ENCODE measurements around the gene TLR2. TPM values are rescaled to one million over a fixed set of nuclear protein-coding genes. Genes with fewer than 3 reads are reported as not detected.

The TLR2 gene
- total RNA-seq, 1 donor from 2014 or later, result 5.0 TPM

DNA sequence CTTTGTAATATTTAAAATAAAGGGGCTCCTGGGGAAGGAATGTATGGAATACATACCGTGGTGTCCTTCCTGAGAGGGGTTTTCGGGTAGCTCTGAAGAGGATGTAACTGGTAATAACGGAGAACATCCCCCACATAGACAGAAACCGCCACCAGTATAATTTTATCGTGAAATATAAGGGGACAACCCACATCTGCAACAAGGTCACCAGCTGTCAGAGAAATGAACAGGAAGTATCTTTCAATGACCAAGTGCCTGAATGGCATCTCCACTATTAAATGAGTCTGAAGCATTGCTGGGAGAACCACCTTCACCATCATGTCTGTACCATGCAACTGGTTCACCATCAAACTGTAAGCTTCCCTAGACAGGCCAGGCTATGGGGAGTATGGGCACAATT is 44.1 kb downstream of the TLR2 start:
- ATAC-seq, result no peak
- DNase-seq (ENCODE audit: low spot score), result no peak

DNA sequence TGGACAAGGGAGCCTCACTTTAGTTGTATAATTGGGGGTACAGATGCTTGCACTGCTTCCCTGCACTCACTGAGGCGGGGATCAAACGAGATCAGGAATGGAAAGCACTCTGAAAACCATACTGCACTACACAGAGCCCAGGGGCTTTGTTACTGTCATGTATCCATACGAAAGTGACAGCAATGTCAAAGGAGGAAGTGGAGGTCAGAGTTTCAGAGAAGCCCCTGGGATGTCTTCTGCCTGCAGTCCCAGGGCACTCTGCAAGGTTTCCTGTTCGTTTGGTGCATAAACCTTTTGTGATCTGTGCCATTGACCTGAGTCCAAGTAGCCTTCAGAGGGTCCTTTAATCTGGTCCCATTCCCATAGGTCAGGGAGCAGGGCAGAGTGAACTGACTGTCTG is 44.6 kb downstream of the TLR2 start:
- no peak for DNase-seq (ENCODE audit: low spot score)
- ATAC-seq, result no peak

DNA sequence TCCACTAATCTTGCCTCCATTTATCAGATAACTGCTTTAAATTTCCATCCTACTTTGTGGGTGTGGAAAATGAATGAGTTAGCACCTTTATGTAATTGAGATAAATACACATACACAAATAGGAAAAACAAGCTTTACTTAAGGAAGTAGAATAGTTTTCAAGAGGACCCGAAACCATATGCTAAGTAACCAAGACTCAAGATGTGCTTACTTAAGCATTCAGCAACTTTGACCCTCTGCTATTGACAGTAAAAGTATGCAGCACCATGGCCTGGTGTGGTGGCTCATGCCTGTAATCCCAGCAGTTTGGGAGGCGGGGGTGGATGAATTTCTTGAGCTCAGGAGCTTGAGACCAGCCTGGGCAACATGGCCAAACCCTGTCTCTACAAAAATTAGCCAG is 45.8 kb downstream of the TLR2 start:
- DNase-seq (ENCODE audit: low spot score) (no peak), ATAC-seq (no peak)

DNA sequence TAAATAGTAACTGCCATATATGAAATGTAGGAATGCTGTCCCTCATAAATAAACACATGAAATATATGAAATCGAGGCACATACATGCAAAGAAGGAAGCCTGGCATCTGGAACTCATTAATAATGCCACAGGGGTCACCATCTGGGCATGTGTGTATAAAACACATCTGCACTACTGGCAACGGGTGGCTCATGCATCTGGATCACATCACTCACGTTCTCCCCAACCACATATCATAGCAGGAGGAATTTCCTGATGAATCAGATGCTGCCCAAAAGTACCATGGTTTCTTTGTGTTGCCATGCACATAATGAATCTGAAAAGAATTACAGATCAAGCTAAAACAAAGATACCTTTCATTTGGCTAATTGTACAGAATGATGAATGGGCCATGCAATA is 47.2 kb downstream of the TLR2 start:
- ATAC-seq, result no peak
- DNase-seq (ENCODE audit: low spot score), result no peak

DNA sequence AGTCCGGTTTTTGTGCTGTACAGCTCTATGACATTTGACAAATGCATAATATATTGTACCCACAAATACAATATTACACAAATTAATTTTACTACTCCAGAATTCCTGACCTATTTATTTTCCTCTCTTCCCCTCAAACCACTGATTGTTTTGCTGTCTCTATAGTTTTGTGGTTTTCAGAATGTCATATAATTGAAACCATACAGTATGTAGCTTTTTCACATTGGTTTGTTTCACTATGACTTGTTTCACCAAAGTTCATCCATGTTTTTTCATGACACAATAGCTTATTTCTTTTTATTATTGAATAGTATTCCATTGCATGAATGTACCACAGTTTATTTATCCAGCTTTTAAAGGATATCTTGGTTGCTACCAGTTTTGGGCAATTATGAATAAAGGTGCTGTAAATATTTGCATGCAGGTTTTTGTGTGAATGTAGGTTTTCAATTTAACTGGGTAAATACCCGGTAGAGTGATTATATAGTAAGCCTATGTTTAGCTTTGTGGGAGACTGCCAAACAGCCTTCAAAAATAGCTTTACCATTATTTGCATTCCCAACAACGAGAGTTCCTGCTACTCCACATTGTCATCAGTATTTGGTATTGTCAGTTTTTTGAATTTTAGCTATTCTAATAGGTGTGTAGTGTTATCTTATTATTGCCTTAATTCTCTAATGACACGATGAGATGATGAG is 49.8 kb downstream of the TLR2 start:
- DNase-seq (ENCODE audit: low spot score) (no peak), ATAC-seq (no peak)

DNA sequence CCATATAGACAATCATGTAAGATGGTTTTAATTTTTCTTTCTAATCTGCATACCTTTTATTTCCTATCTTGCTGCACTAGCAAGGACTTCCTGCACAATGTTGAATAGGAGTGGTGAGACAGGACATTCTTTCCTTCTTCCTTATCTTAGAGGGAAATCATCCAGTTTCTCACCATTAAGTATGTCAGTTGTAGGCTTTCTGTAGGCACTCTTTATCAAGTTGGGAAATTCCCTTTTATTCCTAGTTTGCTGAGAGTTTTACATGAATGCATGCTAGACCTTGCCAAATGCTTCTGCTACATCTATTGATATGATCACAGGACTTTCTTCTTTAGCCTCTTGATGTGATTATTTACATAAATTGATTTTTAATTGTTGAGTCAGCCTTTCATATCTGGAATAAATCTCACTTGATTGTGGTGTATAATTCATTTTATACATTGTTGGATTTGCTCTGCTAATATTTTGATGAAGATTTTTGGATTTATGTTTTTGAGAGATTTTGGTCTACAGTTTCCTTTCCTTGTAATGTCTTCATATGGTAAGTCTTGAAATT is 51.9 kb downstream of the TLR2 start:
- ATAC-seq (no peak), DNase-seq (ENCODE audit: low spot score) (no peak)

DNA sequence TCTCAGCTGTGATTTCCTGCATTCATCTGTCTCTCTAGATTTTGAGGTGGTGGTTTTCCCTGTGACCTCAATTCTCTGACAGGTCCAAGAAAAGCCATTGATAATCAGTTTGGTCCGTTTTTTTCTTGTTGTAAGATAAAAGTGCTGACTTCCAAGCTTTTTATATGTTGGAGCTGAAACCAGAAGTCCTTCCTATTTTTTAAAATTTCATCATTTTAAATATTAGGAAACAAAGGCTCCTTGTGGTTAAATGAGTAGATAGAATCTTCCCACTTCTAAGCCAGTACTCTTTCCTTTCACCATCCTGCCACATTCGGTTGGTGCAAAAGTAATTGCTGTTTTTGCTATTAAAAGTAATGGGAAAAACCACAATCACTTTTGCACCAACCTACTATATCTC is 57.5 kb downstream of the TLR2 start:
- no peak for DNase-seq (ENCODE audit: low spot score)

DNA sequence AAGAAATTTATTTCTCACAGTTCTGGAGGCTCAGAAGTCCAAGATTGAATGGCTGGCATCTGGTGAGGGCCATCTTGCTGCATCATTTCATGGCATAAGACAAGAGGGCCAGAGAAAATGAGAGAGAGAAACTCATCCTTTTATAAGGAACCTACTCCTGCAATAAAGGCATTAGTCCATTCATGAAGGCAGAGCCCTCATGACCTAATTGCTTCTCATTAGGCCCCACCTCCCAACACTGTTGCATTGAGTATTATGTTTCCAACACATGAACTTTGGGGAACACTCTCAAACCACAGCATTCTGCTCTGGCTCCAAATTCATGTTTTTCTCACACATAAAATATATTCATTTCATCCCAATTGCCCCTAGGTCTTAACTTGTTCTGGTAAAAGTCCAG is 61.6 kb downstream of the TLR2 start:
- DNase-seq (ENCODE audit: low spot score) (no peak), ATAC-seq (no peak)

More for the DNA sequence above, 57.5 kb downstream of the TLR2 start:
- ATAC-seq, result no peak

DNA sequence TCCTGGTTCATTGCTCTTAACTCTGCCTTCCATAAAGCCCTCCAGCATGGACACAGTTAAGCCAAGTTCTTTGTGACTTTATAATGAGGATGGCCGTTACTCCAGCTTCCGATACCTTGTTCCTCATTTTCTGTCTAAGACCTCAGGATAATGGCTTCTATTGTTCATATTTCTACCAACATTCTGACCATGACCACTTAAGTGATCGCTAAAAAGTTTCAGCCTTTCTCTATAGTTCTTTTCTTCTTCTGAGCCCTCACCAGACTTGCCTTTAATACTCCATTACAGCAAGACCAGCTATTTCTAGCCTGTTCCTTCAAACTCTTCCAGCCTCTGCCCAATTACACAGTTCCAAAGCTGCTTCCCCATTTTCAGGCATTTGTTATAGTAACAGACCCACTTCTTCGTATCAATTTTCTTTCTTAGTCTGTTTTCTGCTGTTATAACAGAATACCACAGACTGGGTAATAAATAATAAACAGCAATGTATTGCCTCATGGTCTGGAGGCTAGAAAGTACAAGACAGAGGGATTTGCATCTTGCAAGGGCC is 63.4 kb downstream of the TLR2 start:
- ATAC-seq (no peak), DNase-seq (ENCODE audit: low spot score) (no peak)

DNA sequence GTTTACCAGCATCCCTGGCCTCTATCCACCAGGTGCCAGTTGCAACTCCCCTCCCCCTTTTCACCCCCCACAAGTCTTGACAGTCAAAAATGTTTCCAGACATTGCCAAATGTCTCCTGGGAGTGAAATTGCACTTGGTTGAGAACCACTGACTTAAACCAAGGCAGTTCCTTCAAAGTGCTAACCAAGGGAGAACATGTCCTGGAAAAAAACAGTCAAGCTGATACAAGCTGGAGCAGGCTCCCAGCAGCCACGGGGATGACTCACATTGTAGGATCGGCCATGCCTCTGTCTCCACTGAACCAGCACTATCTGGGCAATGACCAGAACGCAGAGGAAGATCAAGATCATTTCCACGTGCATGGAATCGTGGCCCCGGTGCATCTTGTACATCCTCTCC is 64.3 kb downstream of the TLR2 start:
- no peak for ATAC-seq
- no peak for DNase-seq (ENCODE audit: low spot score)

DNA sequence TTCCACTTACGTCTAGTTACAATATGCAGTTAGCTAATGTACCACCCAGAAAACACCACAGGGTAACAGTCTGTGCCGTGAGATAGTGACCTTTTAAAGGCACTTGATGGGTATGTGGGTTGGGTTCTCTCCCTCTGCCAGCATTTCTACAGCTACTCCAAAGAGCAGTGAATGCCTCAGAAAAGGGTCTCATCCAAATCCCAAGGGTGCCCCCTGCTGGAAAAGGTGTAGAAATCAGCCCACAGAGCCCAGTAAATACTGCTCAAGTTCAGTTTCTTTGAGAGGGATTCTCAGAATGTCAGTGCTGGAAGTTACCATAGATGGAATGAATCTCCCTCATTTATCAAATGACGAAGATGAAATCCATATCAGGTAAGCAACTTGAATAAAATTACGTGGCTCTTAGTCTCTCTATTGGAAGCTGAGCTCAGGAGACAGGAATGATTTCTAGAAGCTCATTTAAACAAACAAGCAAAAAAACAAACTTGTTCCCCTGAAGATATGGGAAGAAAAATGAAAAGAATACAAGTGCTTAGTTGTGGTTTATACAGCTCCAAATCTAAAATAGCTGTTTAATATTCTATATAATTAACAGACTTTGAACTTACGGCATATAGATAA is 66.2 kb downstream of the TLR2 start:
- ATAC-seq (peak; percentile 99), DNase-seq (ENCODE audit: low spot score) (peak; percentile 63)

DNA sequence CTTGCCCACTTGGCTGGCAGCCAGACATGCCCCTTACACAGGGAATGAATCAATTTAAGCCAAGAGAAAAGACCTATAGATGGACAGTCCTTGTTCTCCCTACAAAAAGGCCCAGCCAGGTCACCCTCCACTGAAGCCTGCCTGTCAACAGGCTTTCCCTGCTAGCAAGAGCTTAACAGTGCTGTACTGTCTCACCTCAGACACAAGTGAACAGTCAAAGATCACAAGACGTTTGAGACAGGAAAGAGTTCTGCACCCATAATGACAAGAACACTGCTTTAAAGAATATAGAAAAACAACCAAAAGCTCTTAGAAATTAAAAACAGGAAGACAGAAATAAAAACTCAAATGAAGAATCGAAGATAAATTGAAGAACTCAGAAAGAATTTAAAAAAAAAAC is 71.1 kb downstream of the TLR2 start:
- DNase-seq (ENCODE audit: low spot score) (no peak), ATAC-seq (no peak)

Other genes starting within 250 kb of the TLR2 start
- 14.0 TPM for gene TMEM131L, start 217.9 kb upstream of the TLR2 start, total RNA-seq
- not detected for gene RNF175, start 75.7 kb downstream of the TLR2 start, total RNA-seq
- 0.55 TPM for gene SFRP2, start 104.8 kb downstream of the TLR2 start, total RNA-seq

Data from left lobe of liver (tissue), 2 donors.